Esophagus squamous epithelium (tissue), 5 donors: ENCODE measurements around the gene LRIG1. TPM values are rescaled to one million over a fixed set of nuclear protein-coding genes. Genes with fewer than 3 reads are reported as not detected.

Experiments
- DNase-seq: peaks from one replicate; lab custom pipeline; 2025; lab: John Stamatoyannopoulos, UW
- H3K27ac ChIP-seq, 4 donors: fragments of 200-600 bp; sonication (generic); one replicate each; pipeline ENCODE4 v1.5.1; 2016 to 2019; ENCODE audit warnings: mild to moderate bottlenecking in 1 of 4
- H3K27me3 ChIP-seq, 4 donors: fragments of 200-600 bp; sonication (generic); 1 replicate in 3 of 4; 2 replicates in 1 of 4; pipeline versions ENCODE4 v1.5.1 to v1.6.0; 2017 to 2021; ENCODE audit warnings: antibody characterized with exemption in 1 of 4
- H3K36me3 ChIP-seq, 3 donors: fragments of 200-600 bp; sonication (generic); one replicate each; pipeline ENCODE4 v1.5.1; 2016 to 2019
- H3K4me1 ChIP-seq, 3 donors: fragments of 200-600 bp; sonication (generic); one replicate each; pipeline ENCODE4 v1.5.1; 2017 to 2019
- H3K4me3 ChIP-seq, 4 donors: fragments of 200-600 bp; sonication (generic); 1 replicate in 3 of 4; 2 replicates in 1 of 4; pipeline ENCODE4 v1.5.1; 2016 to 2019; ENCODE audit warnings: mild to moderate bottlenecking in 2 of 4, moderate library complexity in 1 of 4
- H3K9me3 ChIP-seq, 3 donors: fragments of 200-600 bp; sonication (generic); one replicate each; pipeline ENCODE4 v1.5.1; 2016 to 2019
- POLR2A ChIP-seq, 4 donors: fragments of 450-650 bp; IDR thresholded peaks; one replicate each; pipeline ENCODE4 v1.6.1; 2017; ENCODE audit warnings: antibody characterized with exemption in 4 of 4, mild to moderate bottlenecking in 4 of 4, moderate library complexity in 3 of 4
- WGBS, 2 donors: methylation state at CpG; one replicate each; pipeline ENCODE4 v1.1.5; 2018; 5-methylcytosine and 5-hydroxymethylcytosine counted together
- intact Hi-C: fragments of 100-400 bp; cut with DNase I; formaldehyde crosslinking; loops from one replicate; pipeline ENCODE4 v1.15.0; 2022
- total RNA-seq, 4 donors: library from RNA; depleted of rRNA; stranded (reverse); fragments of >200 nt; gene quantifications; one replicate each; pipeline ENCODE4 v1.1.0, GENCODE V29; 2016
- TF ChIP-seq, protein P1 (sequence below), 6 experiments: fragments of 450-650 bp in 4 of 6; fragments of 200-600 bp in 2 of 6; sonication (generic) in 2 of 6; IDR thresholded peaks; one replicate each; pipeline ENCODE4 v1.5.1; 2016 to 2019; ENCODE audit warnings: antibody characterized with exemption in 6 of 6, mild to moderate bottlenecking in 4 of 6, moderate library complexity in 4 of 6
- donor health status: DM: yes; HTN: yes; CAD: no.

LRIG1 gene
- total RNA-seq, 4 donors from 2014 or later, result 7.5 to 30.5 (median 15.1) TPM

DNA sequence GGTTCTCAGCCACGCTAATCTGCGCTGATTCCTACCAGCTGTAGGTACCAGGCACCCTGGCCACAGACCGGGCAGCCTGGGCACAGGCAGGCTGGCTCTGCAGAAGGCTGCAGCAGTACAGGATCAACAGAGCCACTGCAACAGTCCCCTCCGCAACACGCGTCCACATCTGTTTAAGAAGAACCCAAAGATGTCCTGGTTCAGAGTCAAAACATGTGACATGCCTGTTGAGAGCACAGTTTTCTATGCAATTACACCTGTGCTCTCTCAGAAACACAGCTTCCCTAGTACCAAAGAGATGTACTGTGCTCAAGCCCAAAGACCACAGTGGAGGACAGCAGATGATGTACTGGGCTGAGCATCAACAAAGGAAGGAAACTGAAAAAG is 18.8 kb downstream of the LRIG1 start:
- Histone ChIP-seq H3K27ac (peak overlapping the region in 3 of 4 donors; percentile 79 to 89 (median 81)), H3K9me3 (no peaks in the 10 kb centered on the region), H3K4me3 (no peak overlapping the region), H3K27me3 (no peaks in the 10 kb centered on the region), H3K36me3 (no peaks in the 10 kb centered on the region), H3K4me1 (peaks cover 10 to 76% (median 45%) of the 10 kb centered on the region in 3 donors)
- WGBS, 2 donors, result 74 to 94% methylated on average over 2 to 6 of the region's 6 CpGs
- no peak for TF ChIP-seq POLR2A (IDR thresholded peaks at IDR 0.05)
- TF ChIP-seq, protein P1, sequence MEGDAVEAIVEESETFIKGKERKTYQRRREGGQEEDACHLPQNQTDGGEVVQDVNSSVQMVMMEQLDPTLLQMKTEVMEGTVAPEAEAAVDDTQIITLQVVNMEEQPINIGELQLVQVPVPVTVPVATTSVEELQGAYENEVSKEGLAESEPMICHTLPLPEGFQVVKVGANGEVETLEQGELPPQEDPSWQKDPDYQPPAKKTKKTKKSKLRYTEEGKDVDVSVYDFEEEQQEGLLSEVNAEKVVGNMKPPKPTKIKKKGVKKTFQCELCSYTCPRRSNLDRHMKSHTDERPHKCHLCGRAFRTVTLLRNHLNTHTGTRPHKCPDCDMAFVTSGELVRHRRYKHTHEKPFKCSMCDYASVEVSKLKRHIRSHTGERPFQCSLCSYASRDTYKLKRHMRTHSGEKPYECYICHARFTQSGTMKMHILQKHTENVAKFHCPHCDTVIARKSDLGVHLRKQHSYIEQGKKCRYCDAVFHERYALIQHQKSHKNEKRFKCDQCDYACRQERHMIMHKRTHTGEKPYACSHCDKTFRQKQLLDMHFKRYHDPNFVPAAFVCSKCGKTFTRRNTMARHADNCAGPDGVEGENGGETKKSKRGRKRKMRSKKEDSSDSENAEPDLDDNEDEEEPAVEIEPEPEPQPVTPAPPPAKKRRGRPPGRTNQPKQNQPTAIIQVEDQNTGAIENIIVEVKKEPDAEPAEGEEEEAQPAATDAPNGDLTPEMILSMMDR (IDR thresholded peaks at IDR 0.05), result no peak
- intact Hi-C loops, result no loop called here
- no peak for DNase-seq

DNA sequence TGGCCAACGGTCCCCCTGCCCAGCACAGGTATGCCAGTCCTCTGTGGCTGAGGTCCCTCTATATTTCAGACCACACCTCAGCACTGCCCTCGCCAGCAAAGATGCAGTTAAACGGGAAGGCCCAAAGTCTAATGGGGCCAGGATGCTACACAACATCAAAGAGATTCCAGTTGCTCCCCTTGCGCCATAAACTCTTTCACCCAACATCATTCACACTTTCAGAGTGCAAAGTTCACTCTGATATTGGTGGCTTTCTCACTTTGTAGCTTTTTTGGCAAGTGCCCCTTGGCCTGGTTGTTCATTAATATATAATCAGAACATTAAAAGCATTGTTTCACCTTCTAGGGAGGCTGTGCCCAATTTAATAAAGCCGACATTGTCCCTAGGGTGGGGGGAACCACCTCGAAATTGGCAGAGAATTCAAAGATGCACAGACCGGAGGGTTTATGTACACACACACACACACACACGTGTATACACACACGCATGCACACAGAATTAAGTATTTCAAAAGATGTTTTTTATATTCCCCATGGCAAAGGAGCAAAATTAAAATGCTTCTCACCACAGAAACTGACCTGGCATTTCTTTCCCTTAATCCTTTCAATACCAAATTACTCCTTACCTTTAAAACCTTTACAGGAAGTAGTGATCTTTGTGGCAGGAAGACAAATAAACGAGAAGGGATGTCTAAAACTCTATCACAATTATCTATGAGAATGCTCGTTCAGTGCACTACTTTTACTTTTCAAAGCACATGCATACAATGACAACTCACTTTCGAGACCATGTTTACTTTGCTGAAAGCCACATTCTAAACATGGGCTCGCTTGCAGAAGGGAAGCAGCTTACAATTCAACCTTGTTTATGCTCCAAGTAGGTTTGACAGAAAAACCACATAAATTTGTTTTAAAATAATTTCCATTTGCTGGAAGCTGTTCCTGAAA is 19.5 kb downstream of the LRIG1 start:
- no peak for DNase-seq
- H3K36me3 ChIP-seq, result no peaks in the 10 kb centered on the region
- H3K9me3 ChIP-seq, result no peaks in the 10 kb centered on the region
- H3K4me3 ChIP-seq, result no peak overlapping the region
- no peak for TF ChIP-seq POLR2A (IDR thresholded peaks at IDR 0.05)
- TF ChIP-seq, protein P1 (IDR thresholded peaks at IDR 0.05), result no peak
- intact Hi-C loops, result no loop called here
- no peaks in the 10 kb centered on the region for H3K27me3 ChIP-seq
- peak overlapping the region in 3 of 4 donors; percentile 79 to 89 (median 81) for H3K27ac ChIP-seq
- peaks cover 10 to 74% (median 41%) of the 10 kb centered on the region in 3 donors for H3K4me1 ChIP-seq
- 45 to 47% methylated on average over 13 of the region's 13 CpGs for WGBS, 2 donors

DNA sequence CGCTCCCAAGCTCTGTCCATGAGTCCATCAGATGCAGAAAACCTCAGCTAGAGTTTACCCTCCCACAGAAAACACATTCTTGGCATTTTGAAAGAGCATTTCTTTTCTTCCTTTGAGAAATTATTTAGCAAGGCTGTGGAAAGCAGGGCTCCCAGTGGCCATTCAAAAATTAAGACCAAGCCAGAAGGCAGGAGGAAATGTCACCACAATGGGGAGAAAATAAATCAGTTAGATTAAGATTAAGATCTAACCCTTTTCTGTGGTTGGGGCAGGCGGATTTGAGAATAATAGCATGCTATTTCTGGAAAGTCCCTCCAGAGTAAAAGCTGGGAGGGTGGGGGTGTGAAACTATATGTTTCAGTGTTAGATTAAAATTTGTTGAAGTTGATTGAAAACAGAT is 20.2 kb downstream of the LRIG1 start:
- Histone ChIP-seq H3K4me1 (peaks cover 11 to 74% (median 34%) of the 10 kb centered on the region in 3 donors), H3K27me3 (no peaks in the 10 kb centered on the region), H3K9me3 (no peaks in the 10 kb centered on the region), H3K27ac (peak overlapping the region in 3 of 4 donors; percentile 79 to 89 (median 81)), H3K36me3 (no peaks in the 10 kb centered on the region), H3K4me3 (no peak overlapping the region)
- 35 to 45% methylated on average over 2 of the region's 2 CpGs for WGBS, 2 donors
- DNase-seq, result no peak
- intact Hi-C loops, result no loop called here
- TF ChIP-seq, protein P1 (IDR thresholded peaks at IDR 0.05), result no peak
- TF ChIP-seq POLR2A (IDR thresholded peaks at IDR 0.05), result no peak

DNA sequence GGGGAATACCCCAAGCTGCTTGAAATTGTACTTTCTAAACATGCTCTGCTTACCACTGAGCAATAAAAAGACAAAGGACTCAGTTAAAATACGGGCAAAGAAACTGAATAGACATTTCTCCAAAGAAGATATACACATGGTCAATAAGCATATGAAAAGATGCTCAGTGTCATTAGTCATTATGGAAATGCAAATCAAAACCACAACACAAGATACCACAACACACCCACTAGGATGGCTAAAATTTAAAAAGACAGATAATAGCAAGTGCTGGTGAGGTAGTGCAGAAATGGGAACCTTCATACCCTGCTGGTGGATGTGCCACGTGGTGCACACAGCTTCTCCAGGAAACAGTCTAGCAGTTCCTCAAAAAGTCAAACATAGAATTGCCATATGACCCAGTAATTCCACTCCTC is 21.3 kb downstream of the LRIG1 start:
- H3K27ac ChIP-seq, result peak overlapping the region in 1 of 4 donors; percentile 79
- WGBS, 2 donors, result 79 to 84% methylated on average over 2 of the region's 2 CpGs
- H3K36me3 ChIP-seq, result no peaks in the 10 kb centered on the region

More for the DNA sequence above, 21.3 kb downstream of the LRIG1 start:
- H3K4me1 ChIP-seq, result peaks cover 11 to 75% (median 38%) of the 10 kb centered on the region in 3 donors
- DNase-seq, result no peak
- H3K4me3 ChIP-seq, result no peak overlapping the region
- no peaks in the 10 kb centered on the region for H3K9me3 ChIP-seq
- intact Hi-C loops, result no loop called here
- H3K27me3 ChIP-seq, result no peaks in the 10 kb centered on the region
- TF ChIP-seq, protein P1 (IDR thresholded peaks at IDR 0.05), result no peak
- no peak for TF ChIP-seq POLR2A (IDR thresholded peaks at IDR 0.05)
